H1 (cell line): ENCODE data around the gene ZNF462. TPM values are rescaled to one million over a fixed set of nuclear protein-coding genes. Genes with fewer than 3 reads are reported as not detected.

ENCODE experiments used
- ATF2 ChIP-seq: IDR thresholded peaks from 2 replicates; pipeline ENCODE4 v1.6.1; 2012; ENCODE audit warnings: low read length, inconsistent platforms
- TAF7 ChIP-seq: optimal IDR thresholded peaks from 2 replicates; pipeline ENCODE3; 2011; ENCODE audit warnings: low read depth, mild to moderate bottlenecking, inconsistent platforms, low read length, moderate library complexity, borderline replicate concordance
- polyA plus RNA-seq, 7 experiments: library from polyadenylated mRNA; depleted of rRNA in 3 of 7; stranded (reverse) in 5 of 7; unstranded in 2 of 7; fragments of >200 nt in 5 of 7; fragments of 200-250 nt in 2 of 7; gene quantifications; 1 replicate in 5 of 7; 2 replicates in 1 of 7; 4 replicates in 1 of 7; pipeline versions ENCODE4 v1.2.1 to v1.2.3, GENCODE V29; 2011 to 2013; ENCODE audit warnings: missing spikeins in 2 of 7, mixed read lengths in 2 of 7
- total RNA-seq: library from RNA; stranded (reverse); fragmentation: NEBNext Ultra II Directional; extraction: Animal tissue kit (Norgen Biotek cat#: 25700); gene quantifications from 2 replicates; pipeline ENCODE4 v1.2.1, GENCODE V29; 2021

The ZNF462 gene
- total and polyA plus RNA-seq, 2 of the 8 experiments (the other 6 are each of a cell fraction or from before 2014, with no cell fraction given) = 30.0 to 163 TPM

- TF ChIP-seq ATF2 (no peak), TAF7 (no peak)
These were observed 34.3 kb downstream of the ZNF462 start (continued) for GRCh38 chr9:106897236-106897635.
